SIG-M5 (cell line): ENCODE measurements around the gene C16orf89.

Experiments used
- DNase-seq: peaks from one replicate; lab custom pipeline; 2025; lab: John Stamatoyannopoulos, UW

Gene C16orf89

DNA sequence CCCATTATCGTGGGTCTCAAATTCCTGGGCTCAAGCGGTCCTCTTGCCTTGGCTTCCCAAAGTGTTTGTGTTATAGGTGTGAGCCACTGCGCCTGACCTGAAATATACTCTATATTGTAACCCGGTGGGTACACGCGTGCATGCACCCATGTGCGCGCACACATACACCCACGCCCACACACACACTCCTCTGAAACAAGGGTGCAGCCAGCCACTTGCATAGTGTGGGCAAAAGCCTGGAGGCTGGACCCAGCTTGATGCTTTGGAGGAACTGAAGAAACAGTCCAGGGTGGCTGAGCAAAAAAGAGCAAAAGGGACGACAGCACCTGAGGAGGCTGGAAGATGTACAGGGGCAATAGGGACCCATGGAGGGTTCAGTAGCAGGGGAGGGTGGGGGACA lies 61.9 kb downstream of the C16orf89 start:
- DNase-seq = no peak

DNA sequence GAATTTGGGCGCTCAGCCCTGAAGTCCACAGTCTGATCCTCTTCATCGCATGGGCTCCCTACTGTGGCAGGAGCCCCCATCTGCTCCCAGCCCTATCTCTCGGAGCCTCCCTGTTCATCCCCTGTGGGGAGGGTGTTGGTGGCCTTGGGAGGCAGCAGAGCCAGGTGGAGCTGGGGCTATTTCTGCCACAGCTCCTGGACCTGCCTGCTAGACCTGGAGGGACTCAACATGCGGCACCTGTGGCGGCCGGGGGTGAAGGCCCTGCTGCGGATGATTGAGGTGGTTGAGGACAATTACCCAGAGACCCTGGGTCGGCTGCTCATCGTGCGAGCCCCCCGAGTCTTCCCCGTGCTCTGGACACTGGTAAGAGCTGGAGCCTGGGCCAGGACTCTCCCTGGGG lies 62.5 kb downstream of the C16orf89 start:
- no peak for DNase-seq

DNA sequence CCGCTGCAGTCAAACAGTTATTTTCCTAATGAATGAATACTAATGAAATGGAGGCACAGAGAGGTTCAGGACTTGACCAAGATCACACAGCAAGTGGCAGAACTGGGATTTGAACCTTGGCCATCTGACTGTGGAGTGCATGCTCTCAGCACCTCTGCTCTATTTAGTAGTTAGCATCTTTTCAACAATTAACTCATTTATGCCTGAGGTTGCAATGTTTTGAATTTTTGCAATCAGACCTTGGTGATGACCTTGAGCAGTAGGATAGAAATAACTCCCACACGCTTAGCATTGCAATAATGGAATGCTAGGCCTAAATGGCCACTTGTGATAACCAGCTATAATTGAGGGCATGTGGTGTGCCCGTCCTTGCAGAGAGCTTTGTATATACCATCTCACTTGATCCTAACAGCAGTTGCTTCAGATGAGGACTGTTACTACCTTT lies 63.0 kb downstream of the C16orf89 start:
- DNase-seq = no peak

DNA sequence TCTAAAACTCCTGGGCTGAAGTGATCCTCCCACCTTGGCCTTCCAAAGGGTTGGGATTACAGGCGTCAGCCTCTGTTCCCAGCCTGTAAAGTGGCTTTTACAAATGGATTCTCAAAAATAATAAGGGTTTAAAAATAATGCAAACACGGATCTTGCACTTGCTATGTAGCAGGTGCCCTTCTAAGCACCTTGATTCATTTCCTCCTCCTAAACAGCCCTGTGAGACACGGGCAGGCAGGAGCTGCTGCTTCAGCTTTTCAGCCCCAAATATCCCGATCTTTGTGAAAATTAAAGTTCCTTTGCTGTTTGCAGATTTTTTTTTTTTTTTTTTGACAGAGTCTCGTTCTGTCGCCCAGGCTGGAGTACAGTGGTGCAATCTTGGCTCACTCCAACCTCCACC lies 63.8 kb downstream of the C16orf89 start:
- no peak for DNase-seq

DNA sequence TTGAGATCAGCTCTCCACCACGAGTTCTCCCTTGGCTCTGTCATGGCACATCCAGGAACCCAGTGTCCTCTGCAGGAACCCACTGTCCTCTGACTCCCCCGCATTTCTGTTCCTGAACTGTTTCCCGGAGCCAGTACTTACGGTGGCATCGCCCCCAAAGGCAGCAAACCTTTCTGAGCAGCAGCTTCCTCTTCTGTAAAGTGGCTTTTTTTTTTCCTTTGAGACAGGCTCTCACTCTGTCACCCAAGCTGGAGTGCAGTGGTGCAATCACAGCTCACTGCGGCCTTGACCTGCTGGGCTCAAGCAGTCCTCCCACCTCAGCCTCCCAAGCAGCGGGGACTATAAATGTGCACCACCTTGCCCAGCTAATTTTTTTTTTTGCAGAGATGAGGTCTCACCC lies 64.2 kb downstream of the C16orf89 start:
- DNase-seq = no peak

DNA sequence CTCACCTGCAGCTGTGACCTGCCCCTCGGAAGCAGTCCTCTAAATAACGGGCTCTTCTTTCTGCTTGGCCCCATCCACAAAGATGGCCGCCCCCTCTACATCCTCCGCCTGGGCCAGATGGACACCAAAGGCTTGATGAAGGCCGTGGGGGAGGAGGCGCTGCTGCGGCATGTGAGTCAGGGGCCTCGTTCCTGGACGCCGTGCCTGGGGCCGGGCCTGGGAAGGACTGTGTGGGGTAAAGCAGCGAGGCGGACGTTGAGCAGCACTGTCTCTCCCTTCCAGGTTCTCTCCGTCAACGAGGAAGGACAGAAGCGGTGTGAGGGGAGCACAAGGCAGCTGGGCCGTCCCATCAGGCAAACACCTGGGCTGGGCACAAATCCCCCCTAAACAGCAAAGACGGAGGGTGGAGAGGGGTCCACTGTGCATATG lies 65.2 kb downstream of the C16orf89 start:
- no peak for DNase-seq

DNA sequence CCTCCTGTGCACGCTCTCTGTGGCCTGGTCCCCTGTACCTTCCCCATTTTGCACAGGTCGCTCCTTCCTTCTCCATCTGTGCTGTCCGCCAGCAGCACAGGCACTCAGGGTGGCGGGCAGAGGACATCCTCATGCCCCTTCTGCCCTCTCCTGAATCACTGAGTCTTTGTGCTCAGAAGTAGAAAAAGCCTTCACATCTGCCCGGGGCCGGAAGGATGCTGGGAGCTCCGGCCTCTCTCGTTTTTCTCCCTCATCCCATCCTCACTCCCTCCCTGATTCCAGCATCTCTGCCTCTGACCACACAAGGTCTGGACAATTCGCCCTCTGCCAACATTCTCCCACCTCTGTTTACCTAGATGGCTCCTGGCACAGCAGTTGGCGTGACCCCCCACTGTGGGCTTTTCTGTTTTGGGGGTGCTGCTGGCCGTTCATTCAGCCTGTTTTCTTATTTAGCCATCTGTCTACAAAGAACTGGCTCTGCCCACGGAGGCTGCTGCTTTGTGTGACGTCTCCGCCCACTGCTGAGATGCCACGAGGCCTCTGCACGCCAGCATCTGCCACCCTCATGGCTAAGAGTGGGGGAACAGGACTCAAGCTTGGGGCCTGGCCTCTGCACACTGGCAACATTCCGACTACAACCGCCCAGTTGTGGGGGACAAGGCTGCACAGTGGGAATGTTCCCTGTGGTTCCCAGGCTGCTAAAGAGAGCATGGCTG lies 70.9 kb downstream of the C16orf89 start:
- DNase-seq = no peak
